CD4-positive, alpha-beta T cell treated with Interleukin-12 subunit alpha and Interleukin-12 subunit beta, for 1 hour (primary cell): Measurements from ENCODE around the gene GRID1.

Source experiments
- DNase-seq: peaks from one replicate; pipeline ENCODE4 v3.0.0-alpha.2; 2020

The GRID1 gene

DNA sequence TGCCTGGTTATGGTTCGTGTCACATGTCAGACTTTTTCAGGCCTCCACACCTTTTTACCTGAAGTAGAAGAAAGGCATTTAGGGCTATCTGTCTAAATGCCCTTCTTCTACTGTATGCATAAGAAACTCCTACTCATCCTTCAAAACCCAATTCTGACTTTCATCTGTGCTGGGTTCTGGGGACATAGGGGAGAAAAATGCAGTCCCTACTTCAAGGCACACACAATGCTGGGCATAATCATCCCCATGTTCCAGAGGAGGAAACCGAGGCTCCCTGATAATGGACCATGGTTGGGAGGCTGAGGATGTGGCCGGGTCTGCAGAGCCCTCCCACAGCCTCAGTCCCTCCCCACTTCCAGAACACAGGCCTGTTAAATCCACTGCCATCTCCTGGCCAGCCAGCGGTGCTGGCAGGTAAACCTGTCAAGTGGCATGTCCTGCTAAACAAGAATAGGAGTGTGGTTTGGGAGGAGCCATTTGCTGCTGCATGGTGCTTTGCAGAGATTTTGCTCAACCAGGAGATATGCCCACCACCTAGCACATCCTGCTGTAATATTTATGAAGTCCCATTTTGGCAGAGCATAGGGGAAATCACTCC, 32.0 kb downstream of the GRID1 start:
- no peak for DNase-seq

DNA sequence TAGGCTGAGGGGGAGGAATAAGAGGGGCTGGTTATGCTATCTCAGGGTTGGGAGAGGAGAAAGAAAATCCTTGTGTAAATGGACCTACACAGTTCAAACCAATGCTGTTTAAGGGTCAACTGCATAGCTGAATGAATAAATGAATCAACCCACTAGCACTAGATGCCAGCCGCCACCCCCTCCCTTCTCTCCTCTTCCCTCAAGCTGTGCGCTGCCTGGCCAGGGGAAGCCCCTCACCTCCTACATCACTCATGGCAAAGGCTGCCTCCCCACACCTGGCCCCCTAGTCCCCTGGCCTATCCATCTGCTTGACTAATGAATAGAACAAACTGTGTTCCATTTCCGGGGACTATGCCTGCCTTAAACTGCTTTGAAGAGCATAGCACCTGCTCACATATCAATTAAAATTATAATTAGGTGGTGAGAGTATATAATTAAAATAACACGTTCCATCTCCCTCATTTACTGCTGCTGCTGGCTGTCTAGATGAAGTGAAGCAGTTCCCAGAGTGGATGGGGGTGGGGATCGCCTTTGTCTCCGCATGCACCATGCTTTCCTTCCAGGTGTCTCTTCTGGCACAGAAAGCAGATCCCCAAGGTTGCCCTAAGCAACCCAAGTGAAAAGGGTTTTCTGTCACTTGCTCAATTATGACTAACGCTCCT, 32.6 kb downstream of the GRID1 start:
- DNase-seq = no peak

DNA sequence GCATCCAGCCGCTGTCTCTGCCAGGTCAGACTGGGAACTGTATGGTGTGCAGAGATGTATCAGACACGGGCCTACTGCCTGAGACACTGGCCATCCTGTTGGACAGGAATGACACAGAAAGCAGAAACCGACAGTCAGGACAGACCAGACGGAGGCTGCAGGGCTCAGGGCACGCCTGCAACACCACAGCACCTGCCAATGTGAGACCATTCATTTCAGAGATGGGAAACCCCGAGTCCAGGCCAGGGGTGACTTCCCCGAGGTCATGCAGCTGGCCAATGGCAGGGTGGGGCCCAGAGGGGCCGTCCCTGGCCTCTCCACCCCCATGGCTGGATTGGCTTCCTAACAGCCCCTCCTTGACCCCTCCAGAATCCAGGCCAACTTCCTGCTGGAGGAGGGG, 34.7 kb downstream of the GRID1 start:
- DNase-seq = no peak

DNA sequence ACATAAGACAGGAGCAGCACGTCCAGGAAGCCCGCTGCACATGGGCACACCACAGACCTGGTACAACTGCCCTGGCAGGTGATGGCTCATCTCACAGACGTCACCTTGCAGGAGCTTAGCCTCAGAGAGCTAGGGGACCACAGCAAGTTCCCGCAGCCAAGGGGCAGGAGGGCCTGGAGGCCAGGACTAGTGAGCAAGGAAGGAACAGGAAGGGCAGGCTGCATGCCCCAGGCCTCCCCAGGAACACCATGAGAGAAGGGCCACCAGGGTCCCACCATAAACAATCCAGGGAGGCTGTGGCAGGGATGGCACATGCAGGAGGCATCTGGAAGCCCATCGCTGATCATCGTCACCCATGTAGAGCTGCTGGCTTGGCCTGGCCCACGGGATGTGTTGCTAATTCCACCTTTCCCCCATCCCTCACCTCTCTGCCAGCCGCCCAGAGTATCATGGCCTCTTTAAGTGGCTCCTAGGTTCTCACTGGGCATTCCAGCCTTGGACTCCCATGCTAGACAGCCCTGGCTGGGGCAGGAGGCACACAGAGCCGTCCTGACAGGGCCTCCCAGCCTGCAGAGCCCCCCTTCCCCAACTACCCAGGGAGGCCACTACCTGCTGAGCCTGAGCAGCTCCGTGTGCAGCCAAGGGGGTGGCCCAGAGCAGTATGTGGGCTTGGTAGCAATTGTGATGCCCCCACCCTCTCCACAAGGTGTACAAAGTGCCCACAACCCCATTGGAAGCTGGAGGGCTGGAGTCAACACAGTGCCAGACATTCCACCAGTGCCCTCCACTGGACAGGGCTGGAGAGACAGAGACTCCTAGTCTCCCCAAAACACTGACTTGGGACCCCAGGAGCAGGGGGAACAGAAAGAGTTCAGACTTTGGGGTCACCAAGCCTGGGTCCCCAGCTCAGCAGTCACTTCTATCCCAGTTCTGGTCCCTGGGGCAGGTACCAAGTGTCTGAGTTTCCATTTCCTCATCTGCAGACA, 35.5 kb downstream of the GRID1 start:
- no peak for DNase-seq

DNA sequence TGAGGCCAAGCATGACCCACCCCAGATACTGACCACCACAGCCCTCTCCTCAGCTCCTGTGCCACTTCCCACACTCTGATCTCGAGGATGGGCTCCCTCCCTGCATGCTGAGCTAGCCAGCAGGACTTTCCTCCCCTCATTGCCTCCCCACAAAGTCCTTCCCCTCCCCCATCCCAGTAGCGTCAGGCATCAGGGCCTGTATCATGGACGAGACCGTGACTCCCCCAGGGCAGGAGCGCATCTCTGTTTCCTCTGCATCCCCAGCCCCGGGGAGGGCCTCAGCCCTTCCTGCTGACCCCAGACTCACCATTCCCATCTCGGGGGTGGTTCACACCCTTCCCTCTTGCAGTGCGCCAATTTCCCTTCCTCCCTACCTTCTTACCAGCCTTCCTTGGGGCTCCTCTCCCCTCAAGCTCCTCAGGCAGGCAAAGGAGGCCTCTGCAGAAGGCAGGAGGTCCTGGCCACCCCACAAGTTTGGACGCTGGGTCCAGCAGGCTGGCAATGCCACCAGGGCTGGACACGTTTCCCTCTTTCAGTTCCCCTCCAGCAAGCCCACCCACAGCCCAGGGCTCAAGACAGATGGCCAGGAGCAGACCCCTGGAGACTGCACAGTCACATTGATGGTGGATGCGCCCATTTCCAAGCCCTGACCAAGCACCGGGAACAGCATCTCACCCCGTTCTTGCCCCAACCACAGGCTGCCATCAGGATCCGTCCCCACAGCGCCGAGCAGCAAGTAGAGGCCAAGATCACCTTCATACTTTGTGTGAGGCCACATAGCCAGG, 36.5 kb downstream of the GRID1 start:
- DNase-seq = no peak

DNA sequence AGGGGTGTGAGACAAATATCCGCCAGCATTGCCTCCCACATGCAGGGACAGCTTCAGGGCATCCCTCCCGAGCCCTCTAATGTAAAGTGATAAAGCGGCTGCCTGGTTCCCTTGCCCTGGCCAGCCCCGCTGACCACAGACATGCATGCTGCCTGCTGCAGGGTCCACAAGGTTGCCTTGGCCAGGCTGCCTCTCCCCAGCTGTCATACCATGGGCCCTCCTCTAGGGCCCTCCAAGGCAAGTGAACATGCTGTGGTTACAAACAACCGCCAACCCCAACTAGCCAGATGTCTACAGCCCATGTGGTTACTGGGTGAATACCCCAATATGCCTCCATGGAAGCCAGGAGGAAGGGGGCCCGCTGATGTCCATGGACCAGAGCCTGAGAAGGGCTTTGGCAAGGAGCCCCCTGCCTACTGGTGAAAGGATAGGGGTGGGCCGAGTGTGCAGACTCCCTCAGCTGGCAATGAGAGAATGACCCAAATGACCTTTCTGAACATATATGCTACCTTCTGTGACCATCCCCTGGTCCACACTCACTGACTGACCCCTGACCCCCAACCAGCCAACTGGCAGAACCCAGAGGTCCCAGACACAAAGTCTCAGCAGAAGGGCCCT, 37.4 kb downstream of the GRID1 start:
- no peak for DNase-seq

DNA sequence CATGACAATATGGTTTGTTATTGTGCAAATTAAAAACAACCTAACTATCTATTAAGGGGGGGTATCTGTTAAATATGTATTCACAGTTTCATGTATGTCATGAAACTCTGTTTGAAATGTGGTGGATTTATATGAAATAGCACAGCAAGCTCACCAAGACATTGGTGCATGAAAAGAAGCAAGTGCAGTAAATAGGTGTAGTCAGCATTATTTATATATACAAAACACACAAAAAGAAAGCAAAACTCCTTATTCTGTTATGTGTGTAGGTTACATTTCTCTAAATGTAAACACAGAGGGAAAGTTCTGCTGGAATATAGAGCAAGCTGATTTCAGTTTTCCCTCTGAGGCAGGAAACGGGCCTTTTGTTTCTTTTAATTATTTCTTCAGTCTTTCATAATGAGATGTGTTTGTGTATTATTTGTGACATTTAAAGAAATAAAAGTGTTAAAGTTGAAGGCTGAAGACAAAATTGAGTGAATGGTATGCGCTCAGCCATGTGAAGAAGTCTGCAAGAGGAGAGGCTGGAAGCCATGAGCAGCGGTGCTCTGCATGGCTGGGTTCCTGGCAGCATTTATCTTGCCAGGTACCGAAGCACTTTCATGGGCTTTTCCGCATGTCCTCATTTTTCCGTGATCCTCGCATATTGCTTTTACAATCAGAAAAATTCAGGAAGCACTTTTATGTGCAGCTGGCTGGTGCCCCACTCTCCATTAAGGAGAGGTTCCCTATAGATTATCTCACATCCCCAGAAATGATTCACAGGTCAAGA, 38.5 kb downstream of the GRID1 start:
- no peak for DNase-seq

DNA sequence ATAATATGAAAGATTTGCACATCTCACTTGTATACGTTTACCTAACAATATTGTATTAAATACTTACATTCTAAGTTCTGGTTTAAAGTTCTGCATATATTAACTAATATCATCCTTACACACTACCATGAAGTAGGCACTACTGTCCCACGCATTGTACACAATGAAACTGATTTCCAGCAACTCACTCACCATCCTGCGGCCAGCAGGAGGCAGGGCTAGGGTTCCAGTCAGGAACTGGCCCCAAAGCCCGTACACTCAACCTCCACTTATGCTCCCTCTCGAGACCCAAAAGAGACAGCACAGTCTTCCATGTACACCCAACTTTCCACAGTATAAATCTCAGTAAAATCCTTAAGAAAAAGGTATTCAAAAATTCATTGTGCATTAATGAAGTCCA, 41.4 kb downstream of the GRID1 start:
- no peak for DNase-seq

DNA sequence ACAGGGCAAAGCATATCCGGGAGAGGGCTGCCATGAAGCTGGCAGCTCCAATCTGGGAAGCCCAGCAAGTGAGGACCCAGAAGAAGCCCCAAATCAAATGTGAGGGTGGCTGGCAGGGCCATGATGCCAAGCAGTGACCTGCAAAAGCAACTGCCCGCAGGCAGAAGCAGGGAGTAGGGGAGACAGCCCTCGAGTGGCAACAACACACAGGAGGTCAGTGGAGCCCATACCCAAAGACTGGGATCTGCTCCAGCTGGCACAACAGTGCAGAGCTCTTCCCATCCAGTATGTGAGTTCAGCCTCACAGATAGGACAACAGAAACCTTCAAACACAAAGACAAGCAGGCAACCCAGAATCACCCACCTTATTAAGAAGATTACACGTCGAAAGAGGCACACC, 45.0 kb downstream of the GRID1 start:
- DNase-seq = no peak

DNA sequence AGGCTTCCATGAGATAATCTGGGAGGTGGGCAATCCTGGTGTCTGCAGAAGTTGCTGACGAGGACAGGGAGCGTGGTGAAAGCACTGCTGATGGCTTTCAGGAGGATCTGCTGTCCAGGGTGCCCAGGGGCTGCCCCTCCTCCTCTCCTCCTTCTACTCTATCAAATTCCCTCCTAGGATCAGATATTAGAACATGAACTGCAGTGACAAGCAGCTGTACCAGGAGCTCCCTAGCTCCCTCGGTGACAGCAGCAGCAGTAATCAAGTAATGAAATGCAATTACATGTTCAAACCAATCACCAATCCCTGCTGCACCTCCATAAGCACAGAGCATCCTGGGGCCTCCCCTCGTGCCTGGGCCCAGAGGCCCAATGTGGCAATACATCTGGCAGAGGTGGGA, 46.9 kb downstream of the GRID1 start:
- no peak for DNase-seq

DNA sequence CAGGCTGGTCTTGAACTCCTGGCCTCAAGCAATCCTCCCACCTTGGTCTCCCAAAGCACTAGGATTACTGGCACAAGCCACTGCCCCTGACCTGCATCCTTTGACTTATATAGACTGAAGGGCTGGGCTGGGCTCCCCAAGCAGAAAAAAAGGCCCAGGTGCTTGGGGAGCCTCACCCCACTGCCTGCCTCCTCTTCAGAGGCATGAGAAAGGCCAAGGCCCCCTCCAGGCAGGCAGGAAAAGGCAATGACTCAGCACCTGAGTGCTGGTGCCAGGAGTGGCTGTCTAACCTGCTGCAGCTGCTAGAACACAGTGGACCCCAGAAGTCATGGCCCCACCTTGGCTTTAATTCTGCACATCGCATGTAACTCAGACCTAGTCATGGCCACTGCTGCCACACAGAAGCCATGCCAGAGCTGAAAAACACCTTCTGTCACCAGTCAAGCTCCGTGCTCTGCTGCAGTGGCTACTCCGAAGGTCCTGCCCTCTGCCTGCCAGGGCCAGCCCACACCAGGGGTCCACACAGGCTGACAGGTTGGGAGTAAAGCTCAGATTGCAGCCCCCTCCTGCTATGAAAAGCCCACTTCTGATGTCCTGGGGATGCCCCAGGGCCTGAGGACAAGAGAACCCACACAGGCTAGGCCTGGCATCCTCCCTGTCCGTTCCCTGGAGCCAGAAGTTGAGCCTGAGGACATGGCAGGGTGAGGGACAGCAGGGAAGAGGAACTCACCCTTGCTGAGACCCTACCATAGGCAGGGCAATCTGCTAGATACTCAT, 48.5 kb downstream of the GRID1 start:
- DNase-seq = no peak

DNA sequence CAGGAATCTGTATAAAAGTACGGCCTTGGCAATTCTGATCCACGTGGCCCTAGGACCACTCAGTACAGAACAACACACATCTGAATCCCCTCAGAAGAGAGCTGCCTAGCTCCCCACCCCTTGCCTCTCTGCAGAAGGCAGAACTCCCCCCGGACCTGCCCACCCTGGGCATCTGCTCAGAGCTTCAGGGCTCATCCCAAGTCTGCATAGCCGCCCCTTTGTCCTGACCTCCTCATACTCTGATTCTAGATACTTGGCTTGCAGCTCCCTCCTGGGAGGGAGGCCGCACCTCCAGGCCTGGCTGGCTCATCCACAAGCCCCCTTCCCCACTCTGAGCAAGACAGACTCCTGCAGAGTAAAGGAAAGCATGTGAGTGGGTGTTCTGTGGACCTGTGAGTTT, 49.6 kb downstream of the GRID1 start:
- no peak for DNase-seq

DNA sequence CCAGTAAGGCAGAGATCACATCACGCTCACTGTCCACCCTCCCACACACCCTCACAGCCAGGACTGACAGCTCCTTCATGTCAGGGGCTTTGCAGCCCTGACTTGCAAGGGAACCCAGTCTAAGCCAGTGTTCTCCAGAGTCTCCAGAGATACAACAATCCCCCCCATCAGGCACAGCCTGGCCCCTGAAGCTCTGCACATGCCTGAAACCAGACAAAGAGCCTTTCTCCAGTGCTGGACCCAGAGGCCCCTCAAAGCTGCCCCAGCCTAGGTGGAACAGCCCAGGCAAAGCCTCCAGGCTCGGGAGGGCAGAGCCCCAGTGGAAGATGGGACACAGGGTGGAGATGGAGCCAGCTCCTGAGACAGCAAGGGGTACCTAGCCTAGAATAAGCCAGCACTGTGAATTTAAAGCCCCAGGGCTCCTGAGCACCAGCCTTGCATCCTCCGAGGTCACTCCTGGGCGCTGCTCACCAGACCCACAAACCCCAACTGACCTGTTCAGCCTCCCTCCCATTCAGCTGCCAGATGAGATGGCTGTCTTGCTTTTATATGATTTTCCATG, 50.2 kb downstream of the GRID1 start:
- no peak for DNase-seq

DNA sequence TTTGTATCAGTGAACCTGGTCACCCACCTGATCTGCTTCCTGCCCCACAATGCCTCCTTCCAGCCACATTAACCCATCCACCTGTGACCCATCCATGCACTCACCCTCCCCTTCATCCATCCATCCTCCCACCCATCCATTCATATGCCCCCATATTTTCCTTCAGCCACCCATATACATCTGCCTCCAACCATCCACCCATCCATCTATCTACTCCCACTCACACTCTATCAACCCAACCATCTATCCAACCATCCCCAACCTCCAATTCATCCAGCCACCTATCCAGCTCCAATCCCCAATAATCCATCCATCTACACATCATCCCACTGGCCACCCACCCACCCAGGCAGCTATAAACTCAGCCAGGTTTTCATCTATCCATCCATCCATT, 51.0 kb downstream of the GRID1 start:
- DNase-seq = no peak

DNA sequence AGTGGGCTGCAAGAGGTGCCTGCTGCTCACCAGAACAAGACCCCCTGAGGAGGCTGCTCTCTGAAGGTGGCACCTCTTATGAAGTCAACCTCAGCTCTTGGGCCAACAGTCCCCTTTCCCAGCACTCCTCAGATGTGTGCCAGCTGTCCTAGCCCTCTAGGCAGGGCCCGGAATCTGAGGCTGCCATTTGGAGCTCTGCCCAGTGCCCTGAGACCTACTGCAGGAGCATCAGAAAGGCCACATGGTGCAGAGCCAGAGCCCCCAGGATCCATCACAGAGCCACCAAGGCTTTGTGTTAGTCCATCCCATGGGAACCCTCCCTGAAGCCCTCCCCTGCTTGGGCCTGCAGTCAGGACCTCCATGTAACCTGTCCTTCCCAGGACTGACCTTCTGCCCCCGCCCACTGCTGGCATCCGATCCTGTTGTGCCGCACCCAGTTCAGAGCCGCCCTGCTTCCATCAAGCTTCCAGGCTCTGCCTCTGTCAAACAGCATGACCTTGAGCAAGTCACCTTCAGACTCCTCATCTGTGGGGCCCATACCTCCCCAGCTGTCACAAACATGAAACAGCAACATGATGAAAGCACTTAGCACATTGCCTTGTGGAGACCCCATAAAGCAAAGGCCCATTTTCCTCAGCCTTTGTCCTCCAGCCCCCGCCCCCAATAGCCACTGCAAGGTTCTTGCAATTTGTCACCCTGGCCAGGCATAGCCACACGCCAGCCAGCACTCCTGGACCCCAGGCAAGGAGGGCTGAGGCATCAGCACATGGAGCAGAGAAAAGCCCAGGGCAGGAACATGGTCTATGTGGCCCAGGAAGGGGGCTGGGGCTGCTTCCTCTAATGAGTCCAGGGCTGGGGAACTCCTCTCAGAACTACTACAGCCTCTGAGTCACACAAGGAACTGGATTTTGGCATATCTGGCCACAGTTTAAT, 51.7 kb downstream of the GRID1 start:
- DNase-seq = no peak

DNA sequence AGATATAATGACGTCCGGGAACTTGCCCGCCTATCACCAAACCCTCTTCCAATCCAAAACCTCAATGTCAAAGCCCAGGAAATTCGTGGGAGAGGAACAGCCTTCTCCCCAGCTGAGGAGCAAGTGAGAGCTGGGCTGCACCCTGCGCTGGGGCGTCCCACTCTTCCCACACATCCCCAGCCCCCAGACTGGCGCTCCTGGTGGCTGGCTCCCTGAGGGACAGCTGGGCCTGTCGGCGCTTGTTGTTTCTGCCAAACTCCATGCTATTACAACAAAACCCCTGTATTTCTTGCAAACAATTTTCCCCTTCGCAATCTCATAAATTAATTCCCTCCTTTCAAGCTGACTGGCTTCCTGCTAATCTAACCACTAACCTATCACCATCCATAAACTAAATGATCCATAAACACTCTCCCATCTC, 53.0 kb downstream of the GRID1 start:
- DNase-seq = no peak

DNA sequence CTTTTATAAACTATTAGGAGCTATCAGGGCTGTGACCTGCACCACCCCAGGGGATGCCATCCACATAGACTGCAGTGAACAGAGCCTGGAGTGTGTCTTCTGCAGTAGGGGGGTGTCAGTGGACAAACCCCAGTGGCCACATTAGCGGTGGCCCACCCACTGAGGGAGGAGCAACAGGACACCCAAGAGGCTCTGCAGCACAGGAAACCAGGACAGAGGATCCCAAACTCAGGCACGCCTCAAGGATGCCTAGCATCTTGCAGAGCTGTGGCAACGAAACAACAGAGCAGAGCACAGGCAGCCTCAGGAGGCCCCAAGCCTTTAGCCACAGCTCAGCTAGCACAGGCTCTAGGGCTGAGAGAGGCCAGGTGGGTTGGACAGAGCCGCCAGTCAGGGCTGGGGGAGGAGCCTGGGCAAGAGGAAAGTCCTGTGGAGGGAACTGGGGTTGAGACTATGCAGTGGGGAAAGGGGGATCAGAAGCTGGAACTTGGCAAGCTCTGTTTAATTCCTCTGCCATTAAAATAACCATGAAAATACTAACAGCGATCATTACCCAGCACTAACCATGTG, 53.8 kb downstream of the GRID1 start:
- no peak for DNase-seq

DNA sequence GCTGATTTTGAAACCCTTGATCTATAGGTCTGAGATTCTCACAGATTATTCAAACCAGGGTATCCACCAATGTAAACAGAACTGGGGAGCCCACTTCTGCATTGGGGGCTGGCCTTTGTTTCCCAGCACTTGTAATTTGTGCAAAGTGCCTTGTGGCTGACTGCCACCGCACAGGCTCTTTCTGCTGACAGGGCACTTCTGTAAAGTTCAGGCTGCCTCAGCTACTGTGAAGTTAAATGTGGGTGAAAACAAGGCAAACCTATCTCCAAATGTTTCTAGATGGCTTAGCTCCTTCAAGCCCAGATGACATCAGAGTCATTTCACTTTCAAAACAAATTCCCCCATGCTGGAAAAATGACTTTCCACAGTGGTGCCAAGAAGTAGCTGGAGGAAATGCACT, 54.7 kb downstream of the GRID1 start:
- no peak for DNase-seq

DNA sequence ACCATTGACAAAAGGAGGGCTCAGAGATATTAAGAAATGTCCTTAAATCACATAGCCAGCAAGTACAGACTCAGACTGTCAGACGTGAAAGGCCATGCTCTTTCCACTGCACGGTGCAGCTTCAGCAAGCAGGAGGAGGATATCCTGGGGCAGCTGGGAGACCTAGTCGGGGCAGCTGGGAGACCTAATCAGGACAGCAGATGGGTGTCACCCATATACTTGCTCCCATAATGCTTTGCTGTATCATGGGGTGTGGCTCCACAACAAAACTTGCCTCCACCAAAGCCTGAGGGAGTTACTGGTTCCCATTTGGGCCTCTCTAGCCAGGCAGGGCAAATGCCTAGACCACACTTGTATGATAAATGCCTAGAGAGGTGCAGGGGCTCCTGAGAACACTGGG, 55.4 kb downstream of the GRID1 start:
- DNase-seq = no peak
